HG02885 (cell line): ENCODE data around the gene ITPRID1.
"Not testable (repeated sequence)": the region's sequence is repeated elsewhere in the genome, so short reads cannot be mapped to it uniquely, and the experiment has no call there.

Source experiments
- ATAC-seq: cut with Tn5 transposase; IDR thresholded peaks from one replicate; pipeline ENCODE4 v1.9.1; 2021; ENCODE audit warnings: mild to moderate bottlenecking; ENCODE audit not compliant: unreplicated experiment, poor library complexity

The ITPRID1 gene

DNA sequence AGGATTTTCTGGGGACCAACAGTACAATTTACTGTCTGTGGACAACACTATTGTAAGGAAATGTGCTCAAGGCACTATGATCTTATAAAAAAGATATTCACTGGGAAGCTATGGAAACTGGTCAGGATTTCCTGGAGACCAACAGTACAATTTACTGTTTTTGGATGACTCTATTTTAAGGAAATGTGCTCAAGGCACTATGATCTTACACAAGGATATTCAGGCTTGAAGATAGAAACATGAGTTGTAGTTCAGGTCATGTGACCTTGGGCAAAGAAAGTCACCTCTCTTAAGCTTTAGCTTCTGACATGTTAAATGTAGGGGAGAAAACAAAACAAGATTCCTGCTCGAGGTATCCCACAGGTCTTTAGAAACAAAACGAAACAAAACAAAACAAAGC, 1.7 kb upstream of the ITPRID1 start:
- no peak for ATAC-seq

DNA sequence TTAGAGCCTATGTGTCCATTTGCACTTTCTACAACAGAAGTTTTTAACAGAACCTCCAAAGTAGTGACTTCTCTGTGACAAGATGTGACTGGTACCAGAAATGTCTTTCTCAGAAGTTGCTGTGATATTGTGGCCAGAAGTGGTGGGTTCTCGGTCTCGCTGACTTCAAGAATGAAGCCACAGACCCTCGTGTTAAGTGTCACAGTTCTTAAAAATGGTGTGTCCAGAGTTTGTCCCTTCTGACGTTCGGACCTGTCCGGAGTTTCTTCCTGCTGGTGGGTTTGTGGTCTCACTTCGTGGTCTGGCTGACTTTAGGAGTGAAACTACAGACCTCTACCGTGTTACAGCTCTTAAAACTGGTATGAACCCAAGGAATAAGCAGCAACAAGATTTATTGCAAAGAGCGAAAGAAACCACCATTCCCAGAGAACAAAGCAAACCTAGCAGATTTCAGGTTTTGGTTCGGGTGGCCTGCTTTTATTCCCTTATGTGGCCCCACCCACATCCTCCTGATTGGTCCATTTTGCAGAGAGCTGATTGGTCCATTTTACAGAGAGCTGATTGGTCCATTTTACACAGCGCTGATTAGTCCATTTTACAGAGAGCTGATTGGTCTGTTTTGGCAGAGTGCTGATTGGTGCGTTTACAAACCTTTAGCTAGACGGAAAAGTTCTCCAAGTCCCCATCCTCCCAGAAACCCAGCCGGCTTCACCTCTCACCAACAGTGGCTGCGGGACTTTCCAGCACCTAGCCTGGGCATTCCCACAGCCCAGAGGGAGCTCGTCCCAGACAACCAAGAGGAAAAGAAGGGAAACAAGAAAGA, 3.0 kb downstream of the ITPRID1 start:
- no peak for ATAC-seq

DNA sequence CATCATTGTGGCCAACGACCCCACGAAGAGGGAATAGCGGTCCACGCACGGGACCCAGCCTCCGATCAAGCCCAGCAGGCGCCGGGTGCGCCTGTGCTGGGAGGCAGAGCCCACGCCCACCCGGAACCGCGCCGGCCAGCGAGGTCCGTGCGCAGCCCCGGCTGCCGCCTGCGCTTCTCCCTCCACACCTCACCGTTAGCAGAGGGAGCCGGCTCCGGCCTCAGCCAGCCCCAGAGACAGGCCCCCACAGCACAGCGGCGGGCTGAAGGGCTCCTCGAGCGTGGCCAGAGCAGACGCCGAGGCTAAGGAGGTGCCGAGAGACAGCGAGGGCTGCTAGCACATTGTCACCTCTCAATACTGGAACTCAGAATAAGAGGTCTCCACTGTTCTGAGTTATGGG, 3.6 kb downstream of the ITPRID1 start:
- ATAC-seq, result no peak

DNA sequence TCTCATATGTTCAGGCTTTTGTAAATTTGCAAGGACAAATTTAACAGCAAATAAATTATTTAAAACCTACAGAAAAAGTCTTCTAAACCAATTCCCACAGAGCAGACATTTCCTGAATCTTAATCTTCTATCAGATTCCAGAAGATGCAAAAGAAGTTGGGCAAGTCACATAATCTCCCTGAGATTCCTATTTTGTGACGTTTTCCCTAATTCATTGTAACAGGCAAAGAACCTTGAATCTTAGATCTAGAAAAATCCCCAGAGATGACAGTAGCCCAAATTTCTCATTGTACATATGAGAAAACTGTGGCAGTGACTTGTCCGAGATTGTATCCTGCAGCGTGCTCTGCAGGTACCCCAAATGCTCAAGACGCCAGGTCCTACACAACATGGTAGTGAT, 4.9 kb downstream of the ITPRID1 start:
- no peak for ATAC-seq

DNA sequence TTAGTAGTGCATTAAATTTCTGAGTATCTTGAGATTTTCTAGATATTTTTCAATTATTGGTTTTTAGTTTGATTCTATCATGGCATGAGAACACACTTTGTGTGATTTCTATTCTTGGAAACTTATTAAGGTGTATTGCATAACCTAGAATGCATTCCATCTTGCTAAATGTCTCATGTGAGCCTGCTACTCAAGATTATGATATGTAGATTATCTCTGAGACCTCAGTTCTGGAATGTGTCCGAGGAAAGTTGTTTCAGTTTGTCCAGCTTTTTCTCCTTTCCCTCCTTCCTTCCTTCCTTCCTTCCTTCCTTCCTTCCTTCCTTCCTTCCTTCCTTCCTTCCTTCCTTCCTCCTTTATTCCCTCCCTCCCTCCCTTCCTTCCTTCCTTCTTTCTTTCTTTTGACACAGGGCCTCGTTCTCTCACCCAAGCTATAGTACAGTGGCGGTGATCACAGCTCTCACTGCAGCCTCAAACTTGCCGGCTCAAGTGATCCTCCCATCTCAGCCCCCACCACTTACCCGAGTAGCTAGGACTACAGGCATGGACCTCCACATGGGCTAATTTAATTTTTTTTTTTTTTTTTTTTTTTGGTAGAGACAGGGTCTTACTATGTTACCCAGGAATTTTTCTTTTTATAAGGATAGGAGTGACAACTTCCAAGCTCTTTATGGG, 7.6 kb downstream of the ITPRID1 start:
- ATAC-seq, result no peak

DNA sequence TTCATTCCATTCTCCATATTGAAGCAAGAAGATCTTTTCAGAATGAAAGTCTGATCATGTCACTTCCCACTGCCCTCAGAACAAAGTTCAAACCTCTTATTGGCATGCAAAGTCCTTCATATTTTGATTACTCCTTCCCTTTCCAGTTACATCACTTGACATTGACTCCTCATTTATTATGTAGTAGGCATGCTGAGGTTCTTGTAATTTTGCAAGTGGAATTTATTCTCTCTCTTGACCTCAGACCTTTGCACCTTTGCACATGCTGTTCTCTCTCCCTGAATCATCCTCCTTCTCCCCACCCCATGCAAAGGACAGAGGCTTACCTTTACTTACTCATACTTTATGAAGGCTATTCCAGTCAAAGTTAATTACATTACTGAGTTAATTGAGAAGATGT, 13.0 kb downstream of the ITPRID1 start:
- ATAC-seq, result no peak

DNA sequence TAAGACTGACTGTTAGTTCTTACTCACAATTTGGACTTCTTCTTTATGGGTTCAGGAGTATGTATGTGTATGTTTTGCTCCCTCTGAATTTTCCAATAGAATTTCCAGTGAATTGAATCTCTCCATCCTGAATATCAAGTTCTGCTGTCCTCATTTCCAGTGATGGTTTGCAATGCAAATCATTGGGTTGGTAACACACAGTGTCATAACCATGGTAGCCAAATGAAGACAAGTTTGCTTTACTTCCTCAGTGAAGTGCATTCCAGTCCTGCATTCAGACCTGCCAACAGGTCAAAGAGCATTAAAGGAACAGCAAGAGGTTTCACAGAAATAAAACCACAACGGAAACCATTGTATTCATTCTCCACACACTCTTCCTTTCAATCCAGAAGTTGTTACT, 15.2 kb downstream of the ITPRID1 start:
- ATAC-seq, result no peak

DNA sequence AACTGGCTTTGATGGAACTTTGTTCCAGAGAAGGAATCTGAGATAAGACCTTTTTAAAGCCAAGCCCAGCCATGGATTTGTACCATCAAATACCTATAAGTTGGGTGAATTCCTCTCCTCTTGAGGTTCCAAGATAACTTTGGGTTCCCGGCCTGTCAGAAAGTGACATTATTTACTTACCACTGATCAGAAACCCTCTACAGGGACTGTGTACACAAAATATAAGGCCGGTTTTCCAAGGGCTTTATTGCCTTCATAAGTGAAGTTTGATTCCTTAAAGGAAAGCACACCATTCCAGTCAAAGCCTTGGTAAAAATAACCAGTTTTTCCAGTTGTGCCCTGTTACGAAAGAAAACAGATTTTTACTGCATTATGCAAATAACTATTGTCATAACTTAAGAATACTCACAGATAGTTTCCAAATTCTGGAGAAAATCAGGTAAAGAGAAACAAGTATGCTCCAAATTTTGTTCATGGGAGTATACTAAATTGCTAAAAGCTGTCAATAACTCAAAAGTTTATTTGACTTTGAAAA, 26.8 kb downstream of the ITPRID1 start:
- not testable (repeated sequence) for ATAC-seq

DNA sequence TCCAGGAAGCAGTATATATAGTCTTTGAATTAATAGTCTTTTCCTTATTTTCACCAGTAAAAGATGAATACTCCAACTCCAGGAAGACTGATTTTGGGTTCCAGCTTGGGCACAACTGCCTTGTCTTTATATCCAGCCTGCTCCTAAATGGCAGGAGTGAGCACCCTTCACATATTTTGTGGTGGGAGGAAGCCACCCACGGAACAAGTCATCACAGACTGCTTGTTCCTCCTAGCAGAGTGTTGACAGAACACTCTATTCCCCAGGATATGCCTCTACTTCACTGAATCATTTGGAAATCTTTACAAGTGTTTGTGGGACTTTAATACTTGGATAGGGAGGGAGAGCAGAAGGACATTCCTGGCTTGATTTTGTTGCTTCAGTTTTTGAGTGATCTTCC, 31.7 kb downstream of the ITPRID1 start:
- ATAC-seq, result no peak

DNA sequence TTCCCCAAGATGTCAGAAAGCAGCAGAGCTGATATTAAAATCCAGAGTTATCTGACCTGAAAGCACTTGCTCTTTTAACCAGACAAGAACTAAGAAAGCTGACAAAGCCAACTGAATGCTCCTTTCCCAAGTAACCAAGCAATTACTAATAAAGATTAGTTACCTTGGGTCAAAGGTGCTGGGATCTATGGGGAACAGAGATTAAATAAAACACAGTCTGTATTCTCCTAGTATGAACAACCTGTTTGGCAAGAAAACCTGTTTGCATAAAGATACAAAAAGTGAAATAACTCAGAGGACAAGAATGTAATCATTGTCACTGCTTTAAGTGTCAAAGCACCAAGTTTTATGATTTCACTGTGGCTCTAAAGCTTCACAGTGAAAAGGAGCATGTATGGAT, 35.7 kb downstream of the ITPRID1 start:
- no peak for ATAC-seq

DNA sequence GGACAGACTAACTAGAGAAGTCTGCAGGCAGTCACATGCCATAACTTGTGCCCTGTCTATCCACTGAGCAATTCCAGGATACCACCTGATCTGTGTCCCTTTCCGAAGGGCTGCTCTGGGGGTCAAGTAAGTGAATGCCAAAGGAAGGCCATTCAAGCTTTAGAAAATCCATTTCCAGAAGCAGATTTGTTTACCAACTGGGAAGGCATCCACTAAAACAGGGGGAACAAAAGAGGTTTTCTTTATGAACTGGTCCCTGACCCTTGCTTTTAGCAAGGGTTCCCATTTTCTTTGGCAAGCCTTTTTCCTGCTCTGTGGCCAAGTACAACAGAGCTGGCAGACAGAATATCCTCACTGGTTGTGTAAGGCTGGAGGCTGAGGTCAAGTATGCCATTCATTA, 36.5 kb downstream of the ITPRID1 start:
- no peak for ATAC-seq

DNA sequence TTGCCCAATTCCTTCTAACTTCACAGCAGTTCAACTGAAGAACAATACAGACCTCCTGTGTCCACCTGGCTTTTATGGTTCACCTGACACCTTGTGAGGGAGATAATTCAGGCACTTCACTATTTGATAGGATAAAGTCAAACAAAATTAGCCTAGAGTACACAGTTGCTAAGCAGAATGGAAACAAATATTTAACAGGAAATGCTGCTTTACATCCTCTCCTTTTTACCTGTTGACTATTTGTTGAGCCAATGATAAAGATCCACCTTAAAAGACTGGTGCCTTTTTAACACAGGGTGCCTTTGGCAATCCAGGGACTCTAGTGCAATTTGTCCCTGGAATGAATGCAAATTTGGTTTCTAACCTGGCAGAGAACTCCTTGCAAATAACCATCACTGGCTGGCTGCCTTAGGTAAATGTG, 39.8 kb downstream of the ITPRID1 start:
- no peak for ATAC-seq

DNA sequence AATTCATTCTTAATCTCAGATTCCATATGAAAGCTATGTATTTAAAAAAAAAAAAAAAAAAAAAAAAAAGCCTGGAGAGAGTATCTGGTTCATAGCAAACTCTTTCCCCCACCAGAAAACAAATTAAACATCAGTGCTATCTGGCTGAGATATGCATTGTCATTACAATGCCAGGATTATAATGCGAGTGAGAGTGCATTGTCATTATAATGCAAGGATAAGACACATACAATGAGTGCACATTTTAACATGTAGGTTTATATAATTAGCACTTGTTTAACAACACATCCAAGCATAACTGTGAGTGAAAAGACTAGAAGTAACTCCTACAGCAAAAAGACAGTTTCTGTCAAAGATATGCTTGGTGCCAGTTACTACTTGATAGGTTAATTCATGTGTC, 48.1 kb downstream of the ITPRID1 start:
- ATAC-seq, result no peak

DNA sequence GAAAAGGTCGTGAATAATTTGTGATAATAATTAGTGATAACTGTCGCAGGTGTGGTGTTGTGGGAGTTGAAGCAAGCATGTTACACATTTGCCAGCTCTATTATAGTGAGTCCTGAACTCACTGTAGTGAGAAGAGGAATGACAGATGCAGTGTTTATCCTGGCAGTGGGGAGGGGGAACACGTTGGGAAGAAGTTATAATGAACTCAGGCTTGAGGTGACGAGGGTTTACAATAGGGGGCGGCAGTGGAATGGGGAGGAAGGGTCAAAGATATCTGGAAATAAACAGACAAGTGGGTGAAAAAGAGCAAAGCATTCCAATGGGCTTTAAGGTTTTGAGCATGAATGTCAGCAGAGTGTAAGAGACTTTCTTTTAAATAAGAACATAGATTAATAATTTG, 49.6 kb downstream of the ITPRID1 start:
- ATAC-seq, result no peak

DNA sequence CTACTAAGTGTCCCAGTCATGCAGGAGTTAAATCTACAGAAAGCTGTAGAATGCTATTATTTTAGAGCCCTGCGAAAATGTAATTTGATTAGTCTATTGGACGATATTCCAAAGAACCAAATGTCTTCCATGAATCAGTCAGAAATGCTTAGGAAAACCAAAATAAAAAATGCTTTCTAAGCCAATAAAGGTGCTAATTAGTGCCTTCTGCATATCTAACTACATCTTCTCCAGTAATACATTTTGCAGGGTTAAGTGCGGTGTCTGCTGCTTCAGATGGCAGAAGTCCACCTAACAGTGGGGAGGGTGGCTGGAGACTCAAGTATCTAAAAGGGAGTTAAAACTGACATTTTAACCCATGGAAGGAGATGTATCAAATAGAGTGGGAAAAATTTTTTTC, 50.1 kb downstream of the ITPRID1 start:
- no peak for ATAC-seq

DNA sequence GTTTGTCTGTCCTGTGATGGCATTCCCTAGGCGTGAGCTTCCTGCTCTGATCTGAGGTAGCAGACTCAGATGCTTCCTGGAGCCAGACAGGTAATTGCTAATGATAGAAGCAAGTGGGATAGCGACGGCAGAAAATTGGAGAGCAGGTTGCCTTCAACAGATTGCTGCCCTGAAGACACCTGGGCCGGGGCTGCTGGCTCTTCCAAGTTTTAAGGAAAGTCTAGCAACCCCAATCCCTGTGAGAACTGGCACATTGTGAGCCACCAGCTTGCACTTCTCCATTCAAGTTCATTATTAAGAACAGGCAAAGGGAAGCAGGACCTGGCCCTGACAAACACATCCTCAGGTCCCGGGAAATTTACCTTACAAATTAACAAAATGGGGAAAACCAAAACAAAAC, 50.8 kb downstream of the ITPRID1 start:
- no peak for ATAC-seq

DNA sequence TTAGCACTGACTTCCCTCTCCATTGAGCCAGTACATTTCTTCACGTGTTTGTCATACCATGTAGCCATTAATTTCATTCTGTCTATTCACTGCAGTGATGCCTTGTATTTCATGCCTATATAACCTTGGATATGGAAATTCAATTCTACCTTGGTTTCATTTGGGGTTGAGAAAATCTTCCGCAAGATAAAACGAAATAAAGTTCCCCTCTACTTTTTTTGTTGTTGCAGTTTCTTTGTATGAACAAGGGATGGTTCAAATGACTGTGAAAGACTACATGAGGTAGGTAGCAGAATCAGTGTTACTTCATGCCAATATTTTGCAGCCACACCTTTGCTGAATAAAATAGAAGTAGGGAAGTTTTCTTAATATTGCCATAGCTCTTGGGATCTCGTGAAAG, 55.6 kb downstream of the ITPRID1 start:
- no peak for ATAC-seq

DNA sequence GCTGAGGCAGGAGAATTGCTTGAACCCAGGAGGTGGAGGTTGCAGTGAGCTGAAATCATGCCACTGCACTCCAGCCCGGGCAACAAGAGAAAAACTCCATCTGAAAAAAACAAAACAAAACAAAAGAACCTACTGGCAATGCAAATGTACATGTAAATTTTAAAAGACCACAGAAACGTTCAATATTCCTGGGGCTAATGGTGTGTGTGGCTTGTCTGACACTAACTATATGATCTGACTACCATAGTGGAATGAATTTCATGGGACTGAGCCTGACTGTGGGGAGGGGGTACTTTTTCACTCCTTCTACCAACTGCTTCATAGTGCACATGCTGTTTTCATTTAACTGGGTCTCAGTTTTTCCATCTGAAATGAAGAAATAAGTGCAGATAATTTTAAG, 69.6 kb downstream of the ITPRID1 start:
- no peak for ATAC-seq

DNA sequence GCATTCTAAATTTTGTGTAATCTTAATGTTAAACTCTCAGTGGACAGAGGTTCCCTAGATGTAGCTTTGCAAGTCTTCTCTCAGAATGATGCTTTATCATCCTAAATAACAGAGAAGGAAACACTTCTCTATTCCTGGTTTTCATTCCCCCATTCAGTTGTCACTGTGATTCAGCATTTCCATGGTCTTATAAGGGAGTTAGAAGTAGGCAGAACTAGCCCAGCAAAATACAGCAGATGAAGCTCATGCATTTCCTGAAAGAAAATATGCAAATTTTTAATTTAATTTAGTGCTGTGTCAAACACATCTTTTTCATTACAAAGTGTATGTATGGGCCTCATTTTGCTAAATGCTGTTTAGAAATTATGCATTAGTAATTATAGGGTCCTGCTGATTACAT, 70.1 kb downstream of the ITPRID1 start:
- ATAC-seq, result no peak

DNA sequence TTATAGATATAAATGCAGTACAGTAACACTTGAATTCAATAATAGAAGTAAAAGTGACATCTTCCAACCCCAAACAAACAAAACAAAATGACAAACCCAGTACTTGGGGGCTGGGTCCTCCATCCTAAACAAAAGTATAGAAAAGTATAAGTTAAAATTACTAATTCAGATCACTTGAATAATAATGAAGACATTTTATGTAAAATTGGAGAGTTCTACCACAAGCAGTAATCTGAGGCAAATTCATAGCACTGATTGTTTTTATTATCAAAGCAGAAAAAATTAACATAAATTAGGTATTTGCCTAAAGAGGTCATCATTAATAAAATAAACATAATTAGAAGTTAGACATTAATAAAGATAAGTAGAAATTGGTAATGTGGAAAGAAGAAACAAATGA, 81.5 kb downstream of the ITPRID1 start:
- ATAC-seq, result no peak

DNA sequence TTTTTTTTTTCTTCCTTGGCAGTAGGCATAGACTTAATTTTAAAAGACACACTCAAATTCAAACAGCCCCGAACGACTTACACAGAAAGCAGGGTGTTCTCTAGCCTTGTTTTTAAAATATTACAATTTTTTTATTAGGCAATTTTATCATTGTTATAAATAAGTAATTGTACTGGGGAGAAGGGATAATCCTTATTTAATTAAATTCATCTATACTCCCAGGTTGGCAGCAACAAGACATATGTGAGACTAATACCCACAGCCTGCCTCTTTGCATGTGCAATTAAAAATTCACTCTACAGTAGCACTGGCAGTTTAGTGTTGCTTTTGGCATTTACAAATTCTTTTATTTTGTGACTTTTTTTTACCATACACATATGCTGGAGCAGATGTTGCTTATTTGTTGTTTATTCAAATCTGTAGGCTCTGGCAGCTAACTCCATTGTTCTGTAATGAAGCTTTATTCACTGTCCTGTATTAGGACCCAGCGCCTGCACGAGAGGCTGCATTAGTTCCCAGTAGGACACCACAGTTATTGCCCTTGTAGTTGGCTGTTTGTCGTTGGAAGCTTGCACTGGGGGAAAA, 88.2 kb downstream of the ITPRID1 start:
- no peak for ATAC-seq
